ENCODE results near the gene CEP20.

DNA sequence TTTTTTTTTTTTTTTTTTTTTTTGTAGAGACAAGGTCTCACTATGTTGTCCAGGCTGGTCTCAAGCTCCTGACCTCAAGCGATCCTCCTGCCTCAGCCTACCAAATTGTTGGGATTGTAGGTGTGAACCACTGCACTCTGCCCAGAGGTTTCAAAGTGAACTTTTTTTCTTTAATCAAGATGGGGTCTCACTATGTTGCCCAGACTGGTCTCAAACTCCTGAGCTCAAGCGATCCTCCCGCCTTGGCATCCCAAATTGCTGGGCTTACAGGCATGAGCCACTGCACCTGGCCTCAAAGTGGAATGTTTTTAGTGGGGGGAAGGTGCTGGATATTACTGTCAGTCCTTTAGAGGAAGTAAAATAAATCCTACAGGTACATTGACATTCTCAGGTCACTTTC is 12.0 kb upstream of the CEP20 start:
- TF ChIP-seq, protein P1, sequence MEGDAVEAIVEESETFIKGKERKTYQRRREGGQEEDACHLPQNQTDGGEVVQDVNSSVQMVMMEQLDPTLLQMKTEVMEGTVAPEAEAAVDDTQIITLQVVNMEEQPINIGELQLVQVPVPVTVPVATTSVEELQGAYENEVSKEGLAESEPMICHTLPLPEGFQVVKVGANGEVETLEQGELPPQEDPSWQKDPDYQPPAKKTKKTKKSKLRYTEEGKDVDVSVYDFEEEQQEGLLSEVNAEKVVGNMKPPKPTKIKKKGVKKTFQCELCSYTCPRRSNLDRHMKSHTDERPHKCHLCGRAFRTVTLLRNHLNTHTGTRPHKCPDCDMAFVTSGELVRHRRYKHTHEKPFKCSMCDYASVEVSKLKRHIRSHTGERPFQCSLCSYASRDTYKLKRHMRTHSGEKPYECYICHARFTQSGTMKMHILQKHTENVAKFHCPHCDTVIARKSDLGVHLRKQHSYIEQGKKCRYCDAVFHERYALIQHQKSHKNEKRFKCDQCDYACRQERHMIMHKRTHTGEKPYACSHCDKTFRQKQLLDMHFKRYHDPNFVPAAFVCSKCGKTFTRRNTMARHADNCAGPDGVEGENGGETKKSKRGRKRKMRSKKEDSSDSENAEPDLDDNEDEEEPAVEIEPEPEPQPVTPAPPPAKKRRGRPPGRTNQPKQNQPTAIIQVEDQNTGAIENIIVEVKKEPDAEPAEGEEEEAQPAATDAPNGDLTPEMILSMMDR (IDR thresholded peaks at IDR 0.05): no peak
- TF ChIP-seq POLR2A (IDR thresholded peaks at IDR 0.05): no peak

Measured in thyroid gland (tissue), 4 donors.